ENCODE results near the gene SELENON.

The SELENON gene

DNA sequence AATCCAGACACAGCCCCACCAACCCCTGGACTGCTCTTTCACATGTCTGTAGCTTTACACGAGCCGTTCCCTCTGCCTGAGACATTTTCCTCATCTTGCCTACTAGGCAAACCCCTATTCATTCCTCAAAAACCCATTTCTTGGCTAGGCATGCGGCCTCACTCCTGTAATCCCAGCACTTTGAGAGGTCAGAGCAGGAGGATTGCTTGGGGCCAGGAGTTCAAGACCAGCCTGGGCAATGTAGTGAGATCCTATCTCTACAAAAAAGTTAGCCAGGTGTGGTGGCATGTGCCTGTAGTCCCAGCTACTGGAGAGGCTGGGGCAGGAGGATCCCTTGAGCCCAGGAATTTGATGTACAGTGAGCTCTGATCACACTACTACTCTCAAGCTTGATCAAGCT, 64.4 kb downstream of the SELENON start:
- DNase-seq: no peak

- DNase-seq: no peak
Observed at GRCh38 chr1:25866288-25866687, 66.3 kb downstream of the SELENON start.

DNA sequence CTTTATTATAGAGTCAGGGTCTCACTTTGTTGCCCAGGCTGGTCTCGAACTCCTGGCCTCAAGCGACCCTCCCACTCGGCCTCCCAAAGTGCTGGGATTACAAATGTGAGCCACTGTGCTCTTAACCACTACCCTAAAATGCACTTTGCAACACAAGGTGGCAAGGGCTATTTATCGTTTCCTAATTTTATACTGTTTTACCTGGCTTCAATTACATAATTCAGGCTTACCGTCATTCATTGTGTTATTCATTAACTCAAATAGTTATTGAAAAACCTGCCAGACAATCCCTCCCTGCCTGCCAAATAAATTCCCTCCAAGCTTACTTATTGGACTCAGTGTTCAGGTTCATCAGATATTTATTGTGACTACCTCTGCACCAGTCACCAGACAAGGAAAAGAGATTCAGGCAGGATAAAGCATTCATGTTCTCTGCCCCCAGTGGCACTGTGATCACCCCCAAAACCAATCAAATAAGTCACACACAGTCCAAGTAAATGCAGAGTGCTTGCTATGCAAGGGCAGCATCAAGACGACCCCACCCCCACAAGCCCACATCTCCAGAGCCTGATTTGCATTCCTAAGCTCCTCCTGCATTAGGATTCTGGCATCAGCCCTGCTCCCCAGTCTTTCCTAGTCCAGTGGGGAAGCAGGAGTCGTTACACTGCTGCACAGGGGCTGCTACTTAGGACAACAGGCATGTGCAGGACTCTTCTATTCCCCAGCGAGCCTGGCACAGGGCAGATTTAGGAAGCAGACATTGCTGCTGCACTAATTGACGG, 67.4 kb downstream of the SELENON start:
- no peak for DNase-seq
